Duodenal mucosa (tissue), 2 donors: ENCODE data around the gene TRIM66.

Source experiments
- H3K27ac ChIP-seq: one replicate; pipeline ENCODE4 v1.7.0; 2013; ENCODE audit warnings: low read depth, low read length
- H3K27me3 ChIP-seq, 2 donors: one replicate each; pipeline ENCODE4 v1.7.0; 2013; ENCODE audit warnings: low read length in 2 of 2, control low read depth in 1 of 2; ENCODE audit not compliant: insufficient read depth in 2 of 2, control insufficient read depth in 1 of 2
- H3K36me3 ChIP-seq, 2 donors: one replicate each; pipeline ENCODE4 v1.7.0; 2013; ENCODE audit warnings: low read length in 2 of 2, control low read depth in 1 of 2; ENCODE audit not compliant: insufficient read depth in 2 of 2, control insufficient read depth in 1 of 2
- H3K4me1 ChIP-seq, 2 donors: one replicate each; pipeline ENCODE4 v1.7.0; 2013; ENCODE audit warnings: low read length in 2 of 2, control low read depth in 1 of 2; ENCODE audit not compliant: insufficient read depth in 2 of 2, control insufficient read depth in 1 of 2
- H3K4me3 ChIP-seq, 2 donors: one replicate each; pipeline ENCODE4 v1.7.0; 2013; ENCODE audit warnings: low read length in 2 of 2, low read depth in 1 of 2
- H3K9ac ChIP-seq, 2 donors: one replicate each; pipeline ENCODE4 v1.7.0; 2013; ENCODE audit warnings: low read length in 2 of 2, low read depth in 1 of 2
- H3K9me3 ChIP-seq, 2 donors: one replicate each; pipeline ENCODE4 v1.7.0; 2013; ENCODE audit warnings: low read length in 2 of 2, control low read depth in 1 of 2; ENCODE audit not compliant: control insufficient read depth in 1 of 2

Gene TRIM66

GRCh38 chr11:8661001-8661795 is 21.3 kb downstream of the TRIM66 start:
- Histone ChIP-seq H3K27ac (no peak overlapping the region), H3K36me3 (no peaks in the 10 kb centered on the region), H3K27me3 (no peaks in the 10 kb centered on the region), H3K4me3 (no peak overlapping the region), H3K9me3 (no peaks in the 10 kb centered on the region), H3K9ac (no peak overlapping the region), H3K4me1 (no peaks in the 10 kb centered on the region)

- no peaks in the 10 kb centered on the region for H3K27me3 ChIP-seq
- no peaks in the 10 kb centered on the region for H3K4me1 ChIP-seq
- no peak overlapping the region for H3K27ac ChIP-seq
- H3K9me3 ChIP-seq = no peaks in the 10 kb centered on the region
- no peak overlapping the region for H3K4me3 ChIP-seq
- H3K36me3 ChIP-seq = no peaks in the 10 kb centered on the region
- no peak overlapping the region for H3K9ac ChIP-seq
These were observed 24.0 kb downstream of the TRIM66 start for GRCh38 chr11:8658321-8659057.

GRCh38 chr11:8656291-8656690 is 26.2 kb downstream of the TRIM66 start:
- Histone ChIP-seq H3K9ac (no peak overlapping the region), H3K27me3 (no peaks in the 10 kb centered on the region), H3K4me1 (no peaks in the 10 kb centered on the region), H3K27ac (no peak overlapping the region), H3K9me3 (no peaks in the 10 kb centered on the region), H3K36me3 (no peaks in the 10 kb centered on the region), H3K4me3 (no peak overlapping the region)

- Histone ChIP-seq H3K27ac (no peak overlapping the region), H3K9ac (no peak overlapping the region)
These were observed 28.0 kb downstream of the TRIM66 start for GRCh38 chr11:8654503-8654902.

GRCh38 chr11:8652140-8652539 is 30.3 kb downstream of the TRIM66 start:
- no peaks in the 10 kb centered on the region for H3K9me3 ChIP-seq
- H3K36me3 ChIP-seq = peaks cover 13% of the 10 kb centered on the region in 2 donors

More at GRCh38 chr11:8654503-8654902, 28.0 kb downstream of the TRIM66 start:
- Histone ChIP-seq H3K9me3 (no peaks in the 10 kb centered on the region), H3K4me1 (no peaks in the 10 kb centered on the region), H3K27me3 (no peaks in the 10 kb centered on the region), H3K4me3 (no peak overlapping the region), H3K36me3 (peaks cover 0 to 6% of the 10 kb centered on the region in 2 donors)

GRCh38 chr11:8650401-8650990 is 32.0 kb downstream of the TRIM66 start:
- no peak overlapping the region for H3K9ac ChIP-seq
- no peaks in the 10 kb centered on the region for H3K9me3 ChIP-seq
- no peaks in the 10 kb centered on the region for H3K4me1 ChIP-seq
- no peak overlapping the region for H3K27ac ChIP-seq
- no peaks in the 10 kb centered on the region for H3K27me3 ChIP-seq
- H3K36me3 ChIP-seq = peaks cover 20 to 25% of the 10 kb centered on the region in 2 donors
- no peak overlapping the region for H3K4me3 ChIP-seq

More at GRCh38 chr11:8652140-8652539, 30.3 kb downstream of the TRIM66 start:
- no peak overlapping the region for H3K27ac ChIP-seq
- H3K4me3 ChIP-seq = no peak overlapping the region
- H3K27me3 ChIP-seq = no peaks in the 10 kb centered on the region
- no peak overlapping the region for H3K9ac ChIP-seq
- no peaks in the 10 kb centered on the region for H3K4me1 ChIP-seq

- Histone ChIP-seq H3K9me3 (no peaks in the 10 kb centered on the region), H3K27me3 (no peaks in the 10 kb centered on the region), H3K4me1 (no peaks in the 10 kb centered on the region), H3K9ac (no peak overlapping the region), H3K4me3 (no peak overlapping the region), H3K27ac (no peak overlapping the region), H3K36me3 (peaks cover 22 to 36% of the 10 kb centered on the region in 2 donors)
These were observed 33.1 kb downstream of the TRIM66 start for GRCh38 chr11:8649361-8649760.

- no peak overlapping the region for H3K4me3 ChIP-seq
- H3K4me1 ChIP-seq = peaks cover 2 to 4% of the 10 kb centered on the region in 2 donors
- no peak overlapping the region for H3K27ac ChIP-seq
- H3K27me3 ChIP-seq = no peaks in the 10 kb centered on the region
- peaks cover 28 to 44% of the 10 kb centered on the region in 2 donors for H3K36me3 ChIP-seq
- no peak overlapping the region for H3K9ac ChIP-seq
- no peaks in the 10 kb centered on the region for H3K9me3 ChIP-seq
These were observed 35.6 kb downstream of the TRIM66 start for GRCh38 chr11:8646873-8647272.

GRCh38 chr11:8642196-8642841 is 40.1 kb downstream of the TRIM66 start:
- Histone ChIP-seq H3K36me3 (peaks cover 21 to 58% of the 10 kb centered on the region in 2 donors), H3K4me1 (peaks cover 2 to 8% of the 10 kb centered on the region in 2 donors), H3K4me3 (no peak overlapping the region), H3K27me3 (no peaks in the 10 kb centered on the region), H3K9ac (no peak overlapping the region), H3K9me3 (no peaks in the 10 kb centered on the region), H3K27ac (no peak overlapping the region)
